GM12872 (cell line): ENCODE results near the gene FUOM.

Experiments used
- TF ChIP-seq, protein P1 (sequence below): IDR thresholded peaks from 3 replicates; pipeline ENCODE4 v1.5.1; 2011; ENCODE audit warnings: low read depth, mild to moderate bottlenecking, low read length, moderate library complexity; ENCODE audit not compliant: insufficient read depth

Gene FUOM

DNA sequence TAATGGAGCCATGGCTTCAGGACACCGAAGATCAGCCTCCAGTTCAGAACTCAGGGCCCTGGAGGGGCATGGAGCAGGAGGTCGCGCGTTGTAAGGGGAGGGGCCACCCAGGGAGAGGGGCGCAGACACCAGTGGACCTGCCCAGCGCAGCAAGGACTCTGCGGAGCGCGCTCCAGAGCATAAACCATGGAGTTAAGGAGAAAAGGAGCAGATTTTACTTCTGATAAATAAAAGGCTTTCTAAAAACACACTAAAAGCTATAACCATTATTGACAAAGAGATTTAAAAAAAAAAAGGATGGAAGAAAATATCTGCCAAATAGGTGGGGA, 31.6 kb downstream of the FUOM start:
- TF ChIP-seq, protein P1, sequence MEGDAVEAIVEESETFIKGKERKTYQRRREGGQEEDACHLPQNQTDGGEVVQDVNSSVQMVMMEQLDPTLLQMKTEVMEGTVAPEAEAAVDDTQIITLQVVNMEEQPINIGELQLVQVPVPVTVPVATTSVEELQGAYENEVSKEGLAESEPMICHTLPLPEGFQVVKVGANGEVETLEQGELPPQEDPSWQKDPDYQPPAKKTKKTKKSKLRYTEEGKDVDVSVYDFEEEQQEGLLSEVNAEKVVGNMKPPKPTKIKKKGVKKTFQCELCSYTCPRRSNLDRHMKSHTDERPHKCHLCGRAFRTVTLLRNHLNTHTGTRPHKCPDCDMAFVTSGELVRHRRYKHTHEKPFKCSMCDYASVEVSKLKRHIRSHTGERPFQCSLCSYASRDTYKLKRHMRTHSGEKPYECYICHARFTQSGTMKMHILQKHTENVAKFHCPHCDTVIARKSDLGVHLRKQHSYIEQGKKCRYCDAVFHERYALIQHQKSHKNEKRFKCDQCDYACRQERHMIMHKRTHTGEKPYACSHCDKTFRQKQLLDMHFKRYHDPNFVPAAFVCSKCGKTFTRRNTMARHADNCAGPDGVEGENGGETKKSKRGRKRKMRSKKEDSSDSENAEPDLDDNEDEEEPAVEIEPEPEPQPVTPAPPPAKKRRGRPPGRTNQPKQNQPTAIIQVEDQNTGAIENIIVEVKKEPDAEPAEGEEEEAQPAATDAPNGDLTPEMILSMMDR: no peak

DNA sequence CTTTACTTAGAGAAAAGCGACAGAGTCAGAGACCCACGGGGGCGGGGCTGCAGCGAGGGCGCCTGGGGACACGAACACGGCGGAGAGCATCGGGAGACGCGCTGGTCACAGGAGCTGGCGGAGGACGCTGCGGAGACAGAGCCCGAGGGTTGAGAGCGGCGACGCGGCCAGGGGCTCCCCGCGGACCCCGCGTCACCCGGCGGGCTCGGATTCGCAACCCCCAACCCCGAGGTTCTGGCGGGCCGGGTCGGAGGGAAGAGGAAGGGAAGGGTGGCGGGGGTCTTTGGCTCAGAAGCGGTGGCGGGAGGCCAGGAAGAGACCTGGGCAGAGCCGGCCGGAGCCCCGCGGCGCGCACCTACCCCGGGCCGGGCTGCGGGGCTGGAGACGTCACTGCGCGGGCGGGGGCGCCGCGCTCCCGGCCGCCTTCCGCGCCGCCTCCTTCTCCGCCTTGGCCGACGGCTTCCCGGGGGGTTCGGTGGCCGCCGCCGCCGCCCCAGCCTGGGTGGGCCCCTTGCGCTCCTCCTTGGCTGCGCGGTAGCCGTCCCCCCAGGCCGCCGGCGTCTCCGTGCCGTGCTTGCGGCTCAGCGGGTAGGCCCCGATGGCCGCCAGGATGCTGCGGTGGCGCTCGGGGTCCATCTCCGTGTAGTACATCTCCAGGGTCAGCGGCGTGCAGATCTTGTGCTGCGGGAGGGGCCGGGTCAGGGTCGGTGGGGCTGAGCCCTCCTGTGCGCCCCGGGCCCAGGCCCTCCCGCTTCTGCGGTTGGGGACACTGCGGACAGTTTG, 32.2 kb downstream of the FUOM start:
- TF ChIP-seq, protein P1: no peak

DNA sequence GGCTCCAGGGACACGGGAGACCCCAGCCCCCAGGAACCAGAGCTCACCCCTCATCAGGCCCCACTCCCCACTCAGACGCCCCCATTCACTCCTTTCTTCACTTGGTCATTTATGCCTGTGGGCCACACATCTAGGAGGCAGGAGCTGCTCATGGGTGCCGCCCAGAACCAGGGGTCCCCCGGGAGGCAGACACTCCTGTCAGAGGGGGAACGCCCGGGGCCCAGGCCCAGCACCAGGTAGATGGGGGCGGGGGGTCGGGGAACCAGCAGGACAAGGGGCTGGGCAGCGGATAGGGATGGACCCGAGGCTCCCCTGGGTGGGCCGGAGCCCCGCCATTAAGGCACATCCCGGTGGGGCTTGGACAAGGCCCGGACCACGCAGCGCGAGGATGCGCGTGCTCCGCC, 33.0 kb downstream of the FUOM start:
- TF ChIP-seq, protein P1: no peak

DNA sequence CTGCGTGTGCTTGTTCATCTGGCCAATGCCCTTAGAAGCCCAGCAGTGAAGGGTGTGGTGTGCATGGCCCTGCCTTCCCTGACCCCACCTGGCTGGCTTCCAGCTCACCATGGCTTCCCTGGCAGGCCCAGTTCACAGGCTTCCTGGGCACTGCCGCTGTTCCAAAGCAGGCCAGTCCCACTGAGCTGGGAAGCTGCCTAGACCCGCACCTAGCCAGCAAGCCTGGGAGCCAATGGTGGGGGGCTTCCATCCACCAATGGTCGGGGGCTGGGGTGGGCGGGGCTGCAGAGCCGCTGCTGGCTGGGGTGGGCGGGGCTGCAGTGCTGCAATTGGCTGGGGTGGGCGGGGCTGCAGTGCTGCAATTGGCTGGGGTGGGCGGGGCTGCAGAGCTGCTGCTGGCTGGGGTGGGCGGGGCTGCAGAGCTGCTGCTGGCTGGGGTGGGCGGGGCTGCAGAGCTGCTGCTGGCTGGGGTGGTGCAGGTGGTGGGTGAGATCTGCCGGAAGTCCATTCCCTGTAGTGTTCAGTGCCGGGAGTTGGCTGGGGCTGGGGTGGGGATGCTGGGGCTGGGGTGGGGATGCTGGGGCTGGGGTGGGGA, 33.5 kb downstream of the FUOM start:
- TF ChIP-seq, protein P1: no peak

DNA sequence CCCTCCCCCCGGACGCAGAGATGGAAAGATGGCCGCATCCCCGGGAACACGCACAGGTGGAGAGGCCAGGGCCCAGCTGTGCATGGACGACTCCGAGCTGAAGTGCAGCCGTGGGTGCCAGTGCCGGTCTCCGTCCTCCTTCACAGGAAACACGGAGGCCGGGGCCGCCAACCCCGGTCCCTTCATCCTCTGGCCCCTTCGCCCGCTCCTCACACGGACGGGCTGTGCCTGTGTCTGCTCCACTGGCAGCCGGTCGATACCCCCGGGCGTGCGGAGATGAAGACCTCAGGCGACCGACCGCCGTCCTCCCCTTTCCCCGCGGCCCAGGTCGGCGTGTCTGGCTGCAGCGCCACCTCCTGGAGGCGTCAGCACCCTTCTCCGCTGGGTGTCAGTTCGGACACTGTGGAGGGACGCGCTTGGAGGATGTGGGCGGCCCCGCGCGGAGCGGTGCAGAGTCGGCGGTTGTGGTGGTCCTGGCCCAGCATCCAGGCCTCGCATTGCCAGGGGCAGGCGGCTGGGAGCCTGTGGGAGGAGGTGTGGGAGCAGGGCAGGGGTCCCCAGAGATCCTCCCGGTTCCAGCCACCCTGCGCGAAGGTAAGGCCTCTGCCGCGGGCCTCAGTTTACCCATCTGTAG, 39.2 kb downstream of the FUOM start:
- TF ChIP-seq, protein P1: peak; percentile 72

DNA sequence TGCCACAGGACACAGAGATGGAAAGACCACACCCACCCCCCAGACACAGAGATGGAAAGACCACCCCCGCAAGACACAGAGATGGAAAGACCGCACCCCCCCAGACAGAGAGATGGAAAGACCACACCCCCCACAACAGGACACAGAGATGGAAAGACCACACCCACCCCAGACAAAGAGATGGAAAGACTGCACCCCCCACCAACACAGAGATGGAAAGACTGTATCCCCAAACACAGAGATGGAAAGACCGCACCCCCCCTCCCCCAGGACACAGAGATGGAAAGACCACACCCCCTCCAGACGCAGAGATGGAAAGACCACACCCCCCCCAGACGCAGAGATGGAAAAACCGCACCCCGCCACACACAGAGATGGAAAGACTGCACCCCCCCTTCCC, 41.1 kb downstream of the FUOM start:
- TF ChIP-seq, protein P1: no peak

DNA sequence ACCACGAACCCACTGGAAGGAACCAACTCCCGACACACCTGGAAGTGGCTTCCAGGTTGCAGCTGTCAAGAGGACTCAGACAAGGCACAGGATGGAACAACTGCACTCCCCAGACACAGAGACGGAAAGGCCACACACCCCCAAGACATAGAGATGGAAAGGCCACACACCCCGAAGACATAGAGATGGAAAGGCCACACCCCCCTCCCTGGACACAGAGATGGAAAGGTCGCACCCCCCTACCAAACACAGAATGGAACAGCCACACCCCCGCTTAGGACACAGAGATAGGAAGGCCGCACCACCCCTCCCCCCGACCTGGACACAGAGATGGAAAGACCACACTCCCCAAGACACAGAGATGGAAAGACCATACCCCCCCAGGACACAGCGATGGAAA, 41.6 kb downstream of the FUOM start:
- TF ChIP-seq, protein P1: no peak
